ENCODE data around the gene ALG3.
A peak's percentile ranks its signal among the peaks of the same experiment; 100 is the strongest.

ALG3 gene

GRCh38 chr3:184250167-184250828 lies 1.5 kb upstream of the ALG3 start:
- no peak for TF ChIP-seq POLR2A (IDR thresholded peaks at IDR 0.05; ENCODE audit: low read length)
- TF ChIP-seq GATA1 (IDR thresholded peaks at IDR 0.05; ENCODE audit: low read depth, low read length), result no peak

DNA sequence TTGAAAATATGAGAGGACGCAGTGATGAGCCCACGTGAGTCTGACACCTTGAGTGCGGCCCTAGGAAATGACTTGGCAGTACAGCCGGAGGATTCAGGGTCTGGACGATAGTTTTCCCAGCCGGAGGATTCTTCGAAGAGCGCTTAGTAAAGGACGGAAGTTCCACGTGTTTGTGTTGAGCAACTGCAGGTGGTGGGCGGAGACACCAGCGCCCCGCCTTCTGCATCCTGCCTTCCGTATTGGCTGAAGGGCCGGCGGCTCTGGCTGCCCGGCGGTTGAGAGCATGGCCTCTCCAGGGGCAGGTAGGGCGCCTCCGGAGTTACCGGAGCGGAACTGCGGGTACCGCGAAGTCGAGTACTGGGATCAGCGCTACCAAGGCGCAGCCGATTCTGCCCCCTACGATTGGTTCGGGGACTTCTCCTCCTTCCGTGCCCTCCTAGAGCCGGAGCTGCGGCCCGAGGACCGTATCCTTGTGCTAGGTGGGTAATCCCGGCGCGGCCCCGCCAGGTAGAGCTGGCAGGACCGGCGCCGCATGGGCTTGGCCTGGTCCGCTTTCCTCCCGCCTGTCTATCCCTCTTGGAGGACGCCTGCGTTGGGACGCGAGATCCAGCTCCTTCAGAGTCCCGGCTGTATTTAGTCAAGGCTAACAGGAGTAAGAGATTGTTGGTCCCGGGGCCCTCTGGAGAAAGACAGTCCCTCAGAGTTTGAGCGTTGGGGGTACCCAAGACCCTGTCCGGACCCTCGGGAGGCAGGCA lies 827 bp upstream of the ALG3 start, which contains the start of gene EEF1AKMT4:
Gene EEF1AKMT4, plus strand, starts transcription at position 261 of the 755 bp plus-strand sequence. Its CDS starts 23 bp downstream, at position 284.
- peak; percentile 99 for DNase-seq
- TF ChIP-seq GATA1 (IDR thresholded peaks at IDR 0.05; ENCODE audit: low read depth, low read length), result no peak
- peak; percentile 32 for TF ChIP-seq POLR2A (IDR thresholded peaks at IDR 0.05; ENCODE audit: low read length)

More at GRCh38 chr3:184250167-184250828, 1.5 kb upstream of the ALG3 start:
- peak; percentile 90 to 94 for DNase-seq

- no peak for TF ChIP-seq GATA1 (IDR thresholded peaks at IDR 0.05; ENCODE audit: low read depth, low read length)
- no peak for TF ChIP-seq POLR2A (IDR thresholded peaks at IDR 0.05; ENCODE audit: low read length)
- DNase-seq, result no peak
Observed at GRCh38 chr3:184242297-184242685, 6.5 kb downstream of the ALG3 start.

GRCh38 chr3:184241447-184242296 lies 7.1 kb downstream of the ALG3 start:
- no peak for TF ChIP-seq POLR2A (IDR thresholded peaks at IDR 0.05; ENCODE audit: low read length)
- DNase-seq, result peak; percentile 57 to 68

- DNase-seq, result no peak
- TF ChIP-seq POLR2A (IDR thresholded peaks at IDR 0.05; ENCODE audit: low read length) (peak; percentile 7), GATA1 (IDR thresholded peaks at IDR 0.05; ENCODE audit: low read depth, low read length) (no peak)
Observed at GRCh38 chr3:184241141-184241446, 7.7 kb downstream of the ALG3 start.

GRCh38 chr3:184240384-184241140 lies 8.2 kb downstream of the ALG3 start:
- DNase-seq, result peak; percentile 27 to 34
- TF ChIP-seq POLR2A (IDR thresholded peaks at IDR 0.05; ENCODE audit: low read length) (no peak), GATA1 (IDR thresholded peaks at IDR 0.05; ENCODE audit: low read depth, low read length) (no peak)

DNA sequence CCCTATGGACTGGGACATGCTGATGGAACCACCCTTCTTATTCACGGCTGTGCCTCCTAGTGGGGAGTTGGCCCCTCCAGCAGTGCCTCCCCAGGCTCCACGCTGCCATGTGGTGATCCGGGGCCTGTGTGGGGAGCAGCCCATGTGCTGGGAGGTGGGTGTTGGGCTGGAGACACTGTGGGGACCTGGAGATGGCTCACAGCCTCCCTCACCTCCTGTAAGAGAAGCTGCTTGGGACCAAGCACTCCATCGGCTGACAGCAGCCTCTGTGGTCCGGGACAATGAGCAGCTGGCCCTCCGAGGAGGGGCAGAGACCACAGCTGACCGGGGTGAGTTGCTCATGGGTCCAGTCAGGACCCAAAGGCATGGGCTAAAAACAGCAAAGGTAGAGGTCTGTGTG lies 9.1 kb downstream of the ALG3 start:
- no peak for TF ChIP-seq GATA1 (IDR thresholded peaks at IDR 0.05; ENCODE audit: low read depth, low read length)
- TF ChIP-seq POLR2A (IDR thresholded peaks at IDR 0.05; ENCODE audit: low read length), result no peak
- no peak for DNase-seq

GRCh38 chr3:184239221-184239620 lies 9.5 kb downstream of the ALG3 start:
- DNase-seq, result no peak
- TF ChIP-seq POLR2A (IDR thresholded peaks at IDR 0.05; ENCODE audit: low read length) (no peak), GATA1 (IDR thresholded peaks at IDR 0.05; ENCODE audit: low read depth, low read length) (no peak)

GRCh38 chr3:184238246-184238818 lies 10.4 kb downstream of the ALG3 start:
- no peak for DNase-seq
- TF ChIP-seq POLR2A (IDR thresholded peaks at IDR 0.05; ENCODE audit: low read length) (no peak), GATA1 (IDR thresholded peaks at IDR 0.05; ENCODE audit: low read depth, low read length) (no peak)

DNA sequence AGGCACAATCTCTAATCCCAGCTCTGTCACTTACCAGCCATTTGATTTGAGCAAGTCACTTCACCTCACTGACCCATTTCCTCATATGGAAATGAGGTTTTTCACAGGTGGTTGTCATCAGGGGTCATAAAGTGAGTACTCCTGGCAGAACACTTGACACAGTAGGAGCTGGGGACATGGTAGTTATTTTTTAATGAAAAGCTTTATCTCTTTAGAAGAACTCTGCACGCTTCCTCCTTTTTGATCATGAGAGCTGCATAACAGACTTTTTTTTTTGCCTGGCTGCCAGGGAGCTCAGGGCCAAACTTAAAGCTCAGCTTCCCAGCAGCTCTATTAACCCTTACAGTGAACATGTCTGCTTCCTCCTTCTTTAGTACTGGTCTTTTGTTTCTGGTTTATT lies 11.0 kb downstream of the ALG3 start:
- no peak for DNase-seq
- TF ChIP-seq GATA1 (IDR thresholded peaks at IDR 0.05; ENCODE audit: low read depth, low read length) (no peak), POLR2A (IDR thresholded peaks at IDR 0.05; ENCODE audit: low read length) (no peak)

- DNase-seq, result no peak
- no peak for TF ChIP-seq GATA1 (IDR thresholded peaks at IDR 0.05; ENCODE audit: low read depth, low read length)
- TF ChIP-seq POLR2A (IDR thresholded peaks at IDR 0.05; ENCODE audit: low read length), result no peak
Observed at GRCh38 chr3:184237211-184237610, 11.6 kb downstream of the ALG3 start.

DNA sequence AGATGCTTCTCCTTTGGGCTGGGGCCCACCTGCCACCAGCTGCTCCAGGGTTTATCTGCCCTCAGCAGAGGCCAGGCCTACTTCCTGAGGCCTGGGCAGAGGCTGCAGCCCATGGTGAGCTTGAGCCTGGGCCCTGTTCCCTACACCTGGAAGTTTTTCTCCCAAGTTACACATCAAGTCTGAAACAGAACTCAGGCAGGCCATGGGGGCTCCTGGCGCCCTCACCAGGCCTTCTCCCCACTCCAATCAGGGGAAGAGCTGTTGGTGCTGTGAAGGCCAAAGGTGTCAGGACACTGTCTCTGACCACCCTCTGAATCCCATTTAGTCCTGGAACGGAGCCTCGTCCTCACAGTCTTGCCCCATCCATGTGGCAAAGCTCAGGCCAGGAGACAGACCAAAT lies 12.1 kb downstream of the ALG3 start:
- TF ChIP-seq POLR2A (IDR thresholded peaks at IDR 0.05; ENCODE audit: low read length) (no peak), GATA1 (IDR thresholded peaks at IDR 0.05; ENCODE audit: low read depth, low read length) (no peak)
- no peak for DNase-seq

DNA sequence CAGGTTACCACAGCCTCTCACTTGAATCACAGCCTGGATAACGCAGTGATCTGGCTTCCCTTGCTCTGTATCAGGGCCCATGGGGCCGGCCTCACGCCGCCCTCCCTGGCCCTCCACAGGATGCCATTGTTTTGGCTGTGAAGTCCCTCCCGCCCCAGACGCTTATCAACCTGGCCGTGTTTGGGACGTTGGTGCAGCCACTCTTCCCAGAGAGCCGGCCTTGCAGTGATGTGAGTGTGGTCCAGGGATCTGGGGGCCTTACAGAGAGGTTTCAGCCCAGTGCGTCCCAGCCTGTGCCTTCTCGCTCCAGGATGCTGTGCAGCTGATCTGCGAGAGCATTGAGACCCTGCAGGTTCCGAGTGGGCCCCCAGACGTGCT lies 12.7 kb downstream of the ALG3 start:
- TF ChIP-seq POLR2A (IDR thresholded peaks at IDR 0.05; ENCODE audit: low read length) (no peak), GATA1 (IDR thresholded peaks at IDR 0.05; ENCODE audit: low read depth, low read length) (no peak)
- DNase-seq, result no peak
